H1 (cell line): ENCODE measurements around the gene STKLD1. TPM values are rescaled to one million over a fixed set of nuclear protein-coding genes. Genes with fewer than 3 reads are reported as not detected.

Experiments used
- EGR1 ChIP-seq: IDR thresholded peaks from 2 replicates; pipeline ENCODE4 v1.6.1; 2011; ENCODE audit warnings: low read depth, low read length, borderline replicate concordance
- EZH2 ChIP-seq: fragments of 200-600 bp; sonication (generic); IDR thresholded peaks from 2 replicates; pipeline ENCODE4 v1.7.1; 2012; ENCODE audit warnings: low read depth, mild to moderate bottlenecking, moderate library complexity, low read length, inconsistent platforms; ENCODE audit not compliant: severe bottlenecking
- GABPA ChIP-seq: IDR thresholded peaks from 2 replicates; pipeline ENCODE4 v1.6.1; 2011; ENCODE audit warnings: mild to moderate bottlenecking, low read length, moderate library complexity, borderline replicate concordance; ENCODE audit not compliant: insufficient read depth
- HDAC6 ChIP-seq: IDR thresholded peaks from one replicate; pipeline ENCODE4 v1.7.1; 2012; ENCODE audit warnings: low read depth, mild to moderate bottlenecking, inconsistent platforms, low read length, moderate library complexity
- KDM4A ChIP-seq: IDR thresholded peaks from one replicate; pipeline ENCODE4 v1.7.1; 2012; ENCODE audit warnings: low read depth, mild to moderate bottlenecking, moderate library complexity, low read length, inconsistent platforms; ENCODE audit not compliant: severe bottlenecking
- RAD21 ChIP-seq, 2 experiments: IDR thresholded peaks in 1 of 2; conservative IDR thresholded peaks in 1 of 2; 2 replicates each; pipeline ENCODE4 v1.6.1; 2011; ENCODE audit warnings: low read depth in 2 of 2, low read length in 2 of 2, improper control_type of control experiment in 1 of 2, inconsistent platforms in 1 of 2, mild to moderate bottlenecking in 1 of 2, moderate library complexity in 1 of 2
- SP2 ChIP-seq: IDR thresholded peaks from 2 replicates; pipeline ENCODE4 v1.6.1; 2012; ENCODE audit warnings: mild to moderate bottlenecking, low read length, inconsistent platforms
- TAF1 ChIP-seq: IDR thresholded peaks from 2 replicates; pipeline ENCODE4 v1.6.1; 2011; ENCODE audit warnings: mild to moderate bottlenecking, low read depth, low read length
- YY1 ChIP-seq: IDR thresholded peaks from 2 replicates; pipeline ENCODE4 v1.6.1; 2011; ENCODE audit warnings: low read depth, mild to moderate bottlenecking, low read length
- polyA plus RNA-seq, 7 experiments: library from polyadenylated mRNA; depleted of rRNA in 3 of 7; stranded (reverse) in 5 of 7; unstranded in 2 of 7; fragments of >200 nt in 5 of 7; fragments of 200-250 nt in 2 of 7; gene quantifications; 1 replicate in 5 of 7; 2 replicates in 1 of 7; 4 replicates in 1 of 7; pipeline versions ENCODE4 v1.2.1 to v1.2.3, GENCODE V29; 2011 to 2013; ENCODE audit warnings: missing spikeins in 2 of 7, mixed read lengths in 2 of 7
- total RNA-seq: library from RNA; stranded (reverse); fragmentation: NEBNext Ultra II Directional; extraction: Animal tissue kit (Norgen Biotek cat#: 25700); gene quantifications from 2 replicates; pipeline ENCODE4 v1.2.1, GENCODE V29; 2021

Gene STKLD1
- total and polyA plus RNA-seq, 2 of the 8 experiments (the other 6 are each of a cell fraction or from before 2014, with no cell fraction given), result 0.26 TPM; not detected in 1

GRCh38 chr9:133406480-133407307, 30.5 kb downstream of the STKLD1 start (continued):
- no peak for TF ChIP-seq EZH2
- no peak for TF ChIP-seq TAF1
- no peak for TF ChIP-seq EGR1
- TF ChIP-seq SP2, result no peak
- 0 out of 2 replicates have a peak, but pooled peaks have one; percentile 31 for TF ChIP-seq GABPA
- TF ChIP-seq RAD21 (IDR thresholded peaks at IDR 0.05 in 1 of 2, conservative IDR thresholded peaks at IDR 0.05 in 1 of 2; ENCODE audit: low read depth in 2 of 2, low read length in 2 of 2), result peak; percentile 55 to 60
- peak; percentile 7; the same call in 1 of the 2 replicates for TF ChIP-seq YY1
- no peak for TF ChIP-seq HDAC6
- TF ChIP-seq KDM4A, result no peak
